ENCODE results near the gene TUBGCP2. TPM values are rescaled to one million over a fixed set of nuclear protein-coding genes. Genes with fewer than 3 reads are reported as not detected.

Gene TUBGCP2
- total RNA-seq, 1 experiment from 2014 or later = 23.3 TPM

DNA sequence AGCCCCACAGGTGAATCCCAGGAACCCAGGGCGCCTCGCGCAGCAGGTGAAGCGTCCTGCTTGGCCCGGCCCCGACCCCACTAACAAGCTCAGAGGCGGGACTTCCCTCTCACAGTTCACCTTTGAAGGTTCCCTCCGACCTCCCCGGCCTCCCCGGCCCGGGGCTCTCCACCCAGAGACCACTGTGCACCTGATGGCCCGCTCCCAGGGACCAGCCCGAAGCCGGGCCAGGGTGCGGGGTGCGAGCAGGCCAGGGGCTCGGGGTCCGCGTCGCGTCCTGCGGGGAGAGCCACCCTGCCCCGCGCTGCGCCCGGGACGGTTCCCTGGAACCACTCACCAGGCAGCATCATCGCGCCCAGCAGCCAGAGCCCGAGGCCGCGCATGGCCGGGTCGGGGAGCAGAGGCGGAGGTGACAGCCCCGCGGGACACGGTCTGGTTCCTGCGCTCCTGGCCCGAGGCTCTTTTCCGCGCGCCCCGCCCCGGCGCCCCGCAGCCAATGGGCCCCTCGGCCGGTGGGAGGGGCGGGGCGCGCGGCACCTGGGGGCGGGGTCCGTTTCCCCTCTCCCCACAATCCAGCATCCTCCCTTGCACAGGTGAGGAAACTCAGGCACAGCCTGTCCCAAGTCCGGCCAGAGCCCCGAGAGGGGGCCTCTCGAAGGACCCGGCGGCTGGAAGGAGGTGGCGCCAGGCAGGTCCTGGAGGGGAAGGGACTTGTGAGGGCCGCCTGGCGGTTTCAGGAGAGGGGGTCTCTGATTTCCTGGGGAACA lies 32.1 kb downstream of the TUBGCP2 start, which contains the start of gene ADAM8:
ADAM8 (minus strand) TSS at position 434 of the 767 bp plus-strand sequence; CDS start at position 383, 51 bp downstream.
- H3K4me3 ChIP-seq = no peak within 1 kb of the TSS
- DNase-seq = no peak

GRCh38 chr10:133276100-133276434 lies 32.6 kb downstream of the TUBGCP2 start:
- no peak overlapping the region for H3K4me3 ChIP-seq
- H3K27ac ChIP-seq = no peak overlapping the region
- no peaks in the 10 kb centered on the region for H3K36me3 ChIP-seq
- H3K9me3 ChIP-seq (replicated peaks) = no peaks in the 10 kb centered on the region
- no peaks in the 10 kb centered on the region for H3K27me3 ChIP-seq
- no peak for DNase-seq
- no peaks in the 10 kb centered on the region for H3K4me1 ChIP-seq

More for the DNA sequence above, 32.1 kb downstream of the TUBGCP2 start, which contains the start of gene ADAM8:
- Histone ChIP-seq H3K9me3 (replicated peaks) (no peaks in the 10 kb centered on the region), H3K27ac (no peak within 1 kb of the TSS), H3K27me3 (no peaks in the 10 kb centered on the region), H3K4me1 (no peaks in the 10 kb centered on the region), H3K36me3 (no peaks in the 10 kb centered on the region)

GRCh38 chr10:133275684-133276092 lies 33.0 kb downstream of the TUBGCP2 start:
- no peaks in the 10 kb centered on the region for H3K27me3 ChIP-seq
- no peak overlapping the region for H3K4me3 ChIP-seq
- H3K9me3 ChIP-seq (replicated peaks) = no peaks in the 10 kb centered on the region
- no peak for DNase-seq
- no peaks in the 10 kb centered on the region for H3K36me3 ChIP-seq
- no peak overlapping the region for H3K27ac ChIP-seq
- no peaks in the 10 kb centered on the region for H3K4me1 ChIP-seq

- Histone ChIP-seq H3K4me1 (no peaks in the 10 kb centered on the region), H3K27ac (no peak overlapping the region), H3K9me3 (replicated peaks) (no peaks in the 10 kb centered on the region), H3K27me3 (no peaks in the 10 kb centered on the region), H3K36me3 (no peaks in the 10 kb centered on the region), H3K4me3 (no peak overlapping the region)
- peak; percentile 49 to 59 for DNase-seq
Observed at GRCh38 chr10:133274751-133275683, 33.7 kb downstream of the TUBGCP2 start.

DNA sequence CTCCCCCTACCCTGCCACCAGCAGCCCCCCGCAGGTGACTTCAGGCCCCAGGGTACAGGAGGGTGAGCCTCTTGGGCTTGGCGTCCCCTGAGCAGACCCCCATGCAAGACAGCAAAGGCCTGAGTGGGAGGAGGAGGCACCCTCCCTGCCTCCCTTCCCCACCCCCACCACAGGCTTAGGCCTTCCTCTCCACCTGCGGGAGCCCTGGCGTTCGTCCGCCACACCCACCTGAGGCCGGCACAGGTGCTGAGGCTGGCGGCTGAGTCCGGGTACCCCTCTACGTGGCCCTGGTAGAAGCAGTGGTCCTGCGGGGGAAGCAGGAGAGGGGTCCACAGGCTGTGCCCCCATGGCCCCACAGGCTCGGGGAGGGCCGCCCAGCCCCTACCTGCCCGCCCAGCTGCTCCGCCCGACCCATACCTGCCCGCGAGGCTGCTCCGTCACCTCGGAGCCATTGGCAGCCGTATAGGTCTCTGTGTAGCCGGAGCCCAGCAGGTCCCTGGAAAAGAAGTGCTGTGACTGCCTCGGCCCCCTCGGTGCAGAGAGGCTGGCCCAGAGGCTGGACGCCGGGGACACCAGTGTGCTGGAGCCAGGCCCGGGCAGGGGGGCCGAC lies 35.0 kb downstream of the TUBGCP2 start:
- Histone ChIP-seq H3K36me3 (no peaks in the 10 kb centered on the region), H3K9me3 (replicated peaks) (no peaks in the 10 kb centered on the region), H3K4me1 (no peaks in the 10 kb centered on the region), H3K4me3 (no peak overlapping the region), H3K27me3 (no peaks in the 10 kb centered on the region), H3K27ac (no peak overlapping the region)
- DNase-seq = no peak

- Histone ChIP-seq H3K36me3 (no peaks in the 10 kb centered on the region), H3K27ac (no peak overlapping the region), H3K9me3 (replicated peaks) (no peaks in the 10 kb centered on the region), H3K27me3 (no peaks in the 10 kb centered on the region), H3K4me3 (no peak overlapping the region), H3K4me1 (no peaks in the 10 kb centered on the region)
- DNase-seq = no peak
Observed at GRCh38 chr10:133272964-133273420, 35.7 kb downstream of the TUBGCP2 start.

- Histone ChIP-seq H3K4me1 (no peaks in the 10 kb centered on the region), H3K27me3 (no peaks in the 10 kb centered on the region), H3K27ac (no peak overlapping the region), H3K4me3 (no peak overlapping the region), H3K9me3 (replicated peaks) (no peaks in the 10 kb centered on the region), H3K36me3 (no peaks in the 10 kb centered on the region)
- DNase-seq = no peak
Observed at GRCh38 chr10:133272301-133272963, 36.2 kb downstream of the TUBGCP2 start.

- Histone ChIP-seq H3K9me3 (replicated peaks) (no peaks in the 10 kb centered on the region), H3K4me1 (no peaks in the 10 kb centered on the region), H3K27me3 (no peaks in the 10 kb centered on the region), H3K27ac (no peak overlapping the region), H3K4me3 (no peak overlapping the region), H3K36me3 (no peaks in the 10 kb centered on the region)
- no peak for DNase-seq
Observed at GRCh38 chr10:133271521-133272300, 37.0 kb downstream of the TUBGCP2 start.

DNA sequence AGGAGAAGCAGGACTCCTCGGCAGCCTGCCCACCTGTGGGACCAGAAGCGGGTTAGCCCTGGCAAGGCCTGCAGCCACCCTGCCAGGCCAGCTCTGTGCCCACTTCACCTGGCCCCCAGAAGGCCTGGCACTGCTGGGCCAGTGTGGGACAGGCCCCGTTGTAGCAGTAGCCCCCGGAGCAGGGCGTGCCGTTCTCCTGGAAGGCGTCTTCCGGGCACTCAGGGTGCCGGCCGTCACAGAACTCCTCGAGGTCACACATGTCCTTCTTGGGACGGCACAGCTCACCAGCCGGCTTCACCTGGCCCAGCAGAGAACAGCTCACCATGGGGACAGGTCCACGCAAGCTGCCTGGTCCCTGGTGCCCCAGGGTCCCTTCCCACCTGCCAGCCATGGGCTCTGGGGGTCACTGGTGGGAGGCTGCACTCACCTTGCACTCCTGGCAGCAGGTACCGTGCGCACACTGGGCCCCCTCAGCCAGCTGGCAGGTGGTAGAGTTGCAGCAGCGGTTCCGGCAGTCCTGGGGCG lies 37.8 kb downstream of the TUBGCP2 start:
- no peaks in the 10 kb centered on the region for H3K27me3 ChIP-seq
- H3K27ac ChIP-seq = no peak overlapping the region
- H3K4me1 ChIP-seq = no peaks in the 10 kb centered on the region
- DNase-seq = no peak
- H3K4me3 ChIP-seq = no peak overlapping the region
- no peaks in the 10 kb centered on the region for H3K9me3 ChIP-seq (replicated peaks)
- no peaks in the 10 kb centered on the region for H3K36me3 ChIP-seq

DNA sequence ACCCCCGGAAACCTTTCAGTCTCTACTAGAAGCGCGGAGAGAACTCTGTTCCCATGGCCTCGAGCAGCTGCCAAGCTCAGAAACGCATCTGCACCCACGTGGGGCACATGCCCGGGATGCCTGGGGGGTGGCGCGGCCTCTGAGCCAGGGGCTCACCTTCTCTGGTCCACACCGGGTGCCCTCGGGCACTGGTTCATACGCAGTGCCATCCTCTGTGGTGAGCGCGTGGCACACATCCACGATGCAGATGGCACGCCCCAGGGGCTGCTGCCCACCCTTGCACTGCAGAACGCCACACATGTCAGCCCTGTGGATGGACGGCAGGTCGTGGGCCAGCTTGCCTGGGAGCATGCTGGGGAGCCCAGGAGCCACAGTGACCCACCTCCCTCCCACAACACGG lies 38.5 kb downstream of the TUBGCP2 start:
- Histone ChIP-seq H3K27ac (no peak overlapping the region), H3K9me3 (replicated peaks) (no peaks in the 10 kb centered on the region), H3K4me1 (no peaks in the 10 kb centered on the region), H3K27me3 (no peaks in the 10 kb centered on the region), H3K4me3 (no peak overlapping the region), H3K36me3 (no peaks in the 10 kb centered on the region)
- DNase-seq = no peak

GRCh38 chr10:133269367-133269766 lies 39.3 kb downstream of the TUBGCP2 start:
- H3K4me3 ChIP-seq = no peak overlapping the region
- H3K27me3 ChIP-seq = no peaks in the 10 kb centered on the region
- DNase-seq = no peak
- no peak overlapping the region for H3K27ac ChIP-seq
- no peaks in the 10 kb centered on the region for H3K4me1 ChIP-seq
- H3K36me3 ChIP-seq = no peaks in the 10 kb centered on the region
- H3K9me3 ChIP-seq (replicated peaks) = no peaks in the 10 kb centered on the region

GRCh38 chr10:133268532-133268931 lies 40.1 kb downstream of the TUBGCP2 start:
- H3K27me3 ChIP-seq = no peaks in the 10 kb centered on the region
- no peaks in the 10 kb centered on the region for H3K36me3 ChIP-seq
- no peak for DNase-seq
- H3K9me3 ChIP-seq (replicated peaks) = no peaks in the 10 kb centered on the region
- H3K4me3 ChIP-seq = no peak overlapping the region
- no peak overlapping the region for H3K27ac ChIP-seq
- H3K4me1 ChIP-seq = no peaks in the 10 kb centered on the region

GRCh38 chr10:133267829-133268228 lies 40.8 kb downstream of the TUBGCP2 start:
- H3K36me3 ChIP-seq = no peaks in the 10 kb centered on the region
- H3K9me3 ChIP-seq (replicated peaks) = no peaks in the 10 kb centered on the region
- H3K4me1 ChIP-seq = no peaks in the 10 kb centered on the region
- no peak overlapping the region for H3K27ac ChIP-seq
- DNase-seq = no peak
- H3K4me3 ChIP-seq = no peak overlapping the region
- H3K27me3 ChIP-seq = no peaks in the 10 kb centered on the region

- H3K4me3 ChIP-seq = no peak overlapping the region
- no peaks in the 10 kb centered on the region for H3K9me3 ChIP-seq (replicated peaks)
- H3K27ac ChIP-seq = no peak overlapping the region
- H3K4me1 ChIP-seq = no peaks in the 10 kb centered on the region
- no peaks in the 10 kb centered on the region for H3K36me3 ChIP-seq
- no peaks in the 10 kb centered on the region for H3K27me3 ChIP-seq
- DNase-seq = no peak
Observed at GRCh38 chr10:133267293-133267692, 41.4 kb downstream of the TUBGCP2 start.
